SKM-1 (cell line): ENCODE measurements around the gene EXOC4.

Experiments used
- DNase-seq: peaks from one replicate; lab custom pipeline; 2025; ENCODE audit not compliant: unreplicated experiment; lab: John Stamatoyannopoulos, UW

The EXOC4 gene

DNA sequence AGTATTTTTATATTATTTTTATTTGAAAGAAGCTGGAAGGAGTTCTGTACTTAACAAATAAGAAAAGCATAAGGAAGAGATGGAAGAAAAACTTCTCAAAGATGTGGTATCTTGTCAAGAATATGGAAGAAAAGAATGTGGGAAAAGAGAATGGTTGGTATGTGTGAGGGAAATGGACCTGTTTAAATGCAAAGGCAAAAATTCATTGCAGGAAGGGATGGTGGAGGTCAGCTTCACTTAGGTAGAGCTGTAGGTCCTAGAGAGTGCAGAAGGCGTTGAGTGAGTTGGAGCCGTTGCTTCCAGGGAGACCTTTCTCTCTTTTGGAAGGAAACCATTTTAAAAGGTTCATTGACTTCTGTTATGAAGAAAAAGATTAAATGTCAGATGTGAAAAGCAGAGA, 107.3 kb downstream of the EXOC4 start:
- DNase-seq = no peak

GRCh38 chr7:133361806-133362205, 108.9 kb downstream of the EXOC4 start:
- DNase-seq = no peak

- no peak for DNase-seq
Observed at GRCh38 chr7:133364959-133365690, 112.2 kb downstream of the EXOC4 start.

GRCh38 chr7:133365917-133366316, 113.0 kb downstream of the EXOC4 start:
- no peak for DNase-seq

DNA sequence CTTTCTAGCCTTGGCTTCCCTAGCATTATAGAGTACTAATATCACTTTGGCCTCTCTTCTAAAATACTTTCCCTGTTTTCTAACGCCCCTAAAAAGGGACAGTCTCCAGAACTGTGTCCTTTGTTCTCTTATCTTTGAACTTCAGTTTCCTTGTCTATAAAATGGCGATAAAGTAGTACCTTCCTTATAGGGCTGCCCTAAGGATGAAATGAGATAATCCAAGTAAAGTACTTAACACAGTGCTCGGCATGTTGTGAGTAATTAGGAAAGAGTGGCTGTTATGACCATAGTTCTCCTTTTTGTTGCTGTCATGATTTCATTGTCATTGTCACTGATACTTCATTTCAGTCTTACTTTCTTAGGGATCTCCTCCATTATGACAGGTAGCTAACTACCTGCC, 114.7 kb downstream of the EXOC4 start:
- no peak for DNase-seq

GRCh38 chr7:133369130-133369529, 116.3 kb downstream of the EXOC4 start:
- no peak for DNase-seq

GRCh38 chr7:133371616-133372015, 118.7 kb downstream of the EXOC4 start:
- no peak for DNase-seq

DNA sequence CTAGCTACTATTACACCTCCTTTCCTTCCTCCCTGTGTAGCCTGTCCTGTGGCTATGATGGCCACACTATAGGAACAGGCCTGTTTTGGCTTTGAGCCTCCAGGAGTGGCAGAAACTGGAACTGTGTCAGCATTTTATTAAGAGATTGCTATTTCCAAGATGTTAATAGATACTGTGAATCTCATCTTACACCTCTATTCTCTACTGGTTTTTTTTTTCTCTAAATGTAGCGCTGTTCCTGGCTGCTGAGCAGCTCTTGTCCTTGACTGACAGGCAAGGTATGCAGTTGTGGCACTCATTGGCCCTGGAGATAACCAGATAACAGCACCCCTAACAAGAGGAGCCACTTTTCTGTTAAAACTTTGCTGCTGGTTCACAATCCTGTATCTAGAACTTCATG, 119.5 kb downstream of the EXOC4 start:
- DNase-seq = no peak

- DNase-seq = no peak
Observed at GRCh38 chr7:133376514-133376913, 123.6 kb downstream of the EXOC4 start.

- DNase-seq = no peak
Observed at GRCh38 chr7:133381965-133382364, 129.1 kb downstream of the EXOC4 start.

DNA sequence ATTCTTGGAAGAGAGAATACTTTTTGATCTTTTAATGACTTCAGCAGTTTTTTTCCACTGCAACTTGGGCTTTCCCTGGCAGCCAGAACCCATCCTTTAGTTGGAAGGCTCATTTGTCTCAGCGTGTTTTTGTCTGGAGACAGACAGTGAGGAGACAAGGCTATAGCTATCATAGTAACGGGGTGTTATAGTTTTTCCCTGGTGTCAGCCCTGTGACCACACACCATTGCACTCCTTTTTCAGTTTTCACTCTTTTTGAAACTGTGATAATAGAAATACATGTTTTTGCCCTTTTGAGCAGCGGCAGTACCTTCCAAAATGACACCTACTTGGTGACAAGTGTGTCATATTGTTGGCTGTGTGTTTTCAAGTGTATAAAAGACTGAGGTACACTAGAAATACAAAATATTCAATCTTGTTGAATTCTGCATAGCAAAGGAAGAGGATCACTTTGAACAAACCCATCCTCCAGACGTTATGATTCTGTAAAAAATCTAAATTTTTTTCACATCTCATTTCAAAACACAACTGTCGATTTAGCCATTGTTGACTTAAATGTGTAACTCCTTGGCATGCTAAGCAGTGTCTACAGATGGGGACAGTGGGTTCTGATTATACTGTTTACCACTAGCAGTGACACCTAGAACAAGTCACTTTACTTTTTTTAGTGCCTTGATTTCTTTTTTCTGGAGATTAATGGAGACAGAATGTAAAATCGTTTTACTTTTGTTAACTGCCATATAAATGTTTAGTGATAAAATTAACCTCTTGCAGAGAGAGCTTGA, 130.1 kb downstream of the EXOC4 start:
- DNase-seq = no peak

GRCh38 chr7:133386205-133386604, 133.3 kb downstream of the EXOC4 start:
- DNase-seq = no peak

DNA sequence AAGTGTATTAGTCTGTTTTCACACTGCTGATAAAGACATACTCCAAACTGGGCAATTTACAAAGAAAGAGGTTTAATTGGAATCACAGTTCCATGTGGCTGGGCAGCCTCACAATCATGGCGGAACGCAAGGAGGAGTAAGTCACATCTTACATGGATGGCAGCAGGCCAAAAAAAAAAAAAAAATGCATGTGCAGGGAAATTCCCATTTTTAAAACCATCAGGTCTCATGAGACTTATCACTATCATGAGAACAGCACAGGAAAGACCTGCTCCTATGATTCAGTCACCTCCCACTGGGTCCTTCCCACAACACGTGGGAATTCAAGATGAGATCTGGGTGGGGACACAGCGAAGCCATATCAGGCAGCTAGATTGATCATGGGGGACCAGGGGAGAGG, 136.8 kb downstream of the EXOC4 start:
- DNase-seq = no peak

- DNase-seq = no peak
Observed at GRCh38 chr7:133391206-133391605, 138.3 kb downstream of the EXOC4 start.

DNA sequence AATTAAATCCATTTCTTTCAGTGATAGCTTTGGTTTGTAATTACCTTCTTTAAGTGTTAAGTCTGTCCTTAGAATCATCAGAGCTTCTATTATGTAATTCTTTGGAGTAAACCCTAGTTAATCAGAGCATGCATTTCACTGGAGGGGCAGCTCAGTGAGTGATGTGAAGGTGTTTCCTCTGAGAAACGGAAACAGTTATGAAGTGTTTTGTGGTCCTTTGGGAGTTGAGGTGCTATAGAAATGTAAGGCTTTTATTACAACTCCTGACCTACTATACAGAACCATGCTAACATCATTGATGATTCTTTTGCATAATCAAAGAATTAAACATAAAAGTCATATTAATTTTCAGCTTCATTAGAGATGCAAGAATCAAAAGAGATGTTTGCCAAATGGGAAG, 141.5 kb downstream of the EXOC4 start:
- DNase-seq = no peak

- DNase-seq = no peak
Observed at GRCh38 chr7:133395551-133395950, 142.7 kb downstream of the EXOC4 start.

- DNase-seq = no peak
Observed at GRCh38 chr7:133398506-133398905, 145.6 kb downstream of the EXOC4 start.

DNA sequence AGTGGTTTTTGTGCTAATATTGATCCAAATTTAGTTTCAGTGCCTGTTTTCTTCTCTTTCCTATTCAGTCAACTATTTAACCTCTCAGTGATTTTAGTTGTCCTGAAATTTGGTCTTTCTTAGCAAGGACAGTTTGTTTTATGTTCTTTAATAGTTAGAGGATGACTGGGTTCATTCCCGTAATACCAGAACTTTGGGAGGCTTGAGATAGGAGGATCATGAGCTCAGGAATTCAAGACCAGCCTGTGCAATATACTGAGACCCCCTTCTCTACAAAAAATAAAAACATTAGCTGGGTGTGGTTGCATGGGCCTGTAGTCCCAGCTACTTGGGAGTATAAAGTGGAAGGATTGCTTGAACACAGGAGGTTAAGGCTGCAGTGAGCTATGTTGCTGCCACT, 148.3 kb downstream of the EXOC4 start:
- DNase-seq = no peak

DNA sequence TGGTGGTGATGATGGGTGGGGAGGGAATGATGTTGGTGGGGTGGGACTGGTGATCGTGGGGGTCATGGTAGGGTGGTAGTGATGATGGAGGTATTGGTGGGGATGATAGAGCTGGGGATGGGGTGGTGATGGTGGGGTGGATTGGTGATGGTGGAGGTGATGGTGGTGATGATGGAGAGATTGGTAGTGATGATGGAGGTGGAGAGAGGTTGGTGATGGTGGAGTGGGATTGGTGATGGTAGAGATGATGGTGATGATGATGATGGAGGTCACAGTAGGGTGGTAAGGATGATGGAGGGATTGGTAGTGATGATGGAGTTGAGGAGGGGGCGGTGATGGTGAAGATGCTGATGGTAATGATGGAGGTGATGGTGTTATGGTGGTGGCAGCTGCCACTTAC, 155.3 kb downstream of the EXOC4 start:
- DNase-seq = no peak

DNA sequence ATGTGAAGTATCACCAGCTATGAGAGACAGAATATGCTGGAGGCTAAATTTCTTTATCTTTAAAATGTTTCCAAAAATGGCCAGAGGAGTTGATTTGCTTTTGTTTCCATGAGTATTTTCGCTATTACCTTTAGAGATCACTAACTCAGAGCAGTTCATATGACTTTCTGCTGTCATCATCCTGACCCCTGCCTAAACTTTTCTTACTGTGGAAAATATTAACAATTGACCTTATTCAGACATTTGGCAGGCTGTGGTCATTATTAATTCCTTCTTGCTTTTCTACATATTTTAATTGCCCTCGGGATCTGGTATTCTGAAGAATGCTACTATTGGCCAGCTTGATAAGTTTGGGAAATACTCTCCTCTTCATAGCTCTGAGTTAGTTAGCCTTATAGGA, 156.5 kb downstream of the EXOC4 start:
- no peak for DNase-seq

DNA sequence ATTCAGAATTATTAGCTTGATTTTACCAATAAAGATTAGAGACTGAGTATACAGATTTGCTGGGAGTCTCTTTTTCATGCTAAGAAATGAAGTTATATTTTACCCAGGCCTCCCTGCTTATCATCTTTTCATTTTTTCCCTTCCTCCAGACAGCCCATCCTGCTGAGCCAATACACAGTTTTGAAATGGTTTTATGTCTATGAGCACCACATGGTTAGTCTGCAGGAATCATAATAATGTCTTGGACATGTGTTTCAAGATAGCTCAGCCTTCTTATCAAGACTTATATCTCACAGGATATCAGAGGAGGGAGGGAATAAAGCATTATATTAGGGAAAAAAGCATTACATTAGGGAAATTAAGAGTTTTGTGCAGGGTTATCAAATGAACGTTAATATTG, 157.1 kb downstream of the EXOC4 start:
- no peak for DNase-seq

- DNase-seq = no peak
Observed at GRCh38 chr7:133411395-133411794, 158.5 kb downstream of the EXOC4 start.

- no peak for DNase-seq
Observed at GRCh38 chr7:133412942-133413341, 160.1 kb downstream of the EXOC4 start.
